Stimulated activated CD8-positive, alpha-beta memory T cell treated with anti-CD3 and anti-CD28 coated beads, Interleukin-15, amount 100 ng/mL, for 48 hours (primary cell): Measurements from ENCODE around the gene ADCY1.
A peak's percentile ranks its signal among the peaks of the same experiment; 100 is the strongest.
"Not testable (repeated sequence)": the region's sequence is repeated elsewhere in the genome, so short reads cannot be mapped to it uniquely, and the experiment has no call there.

Experiments used
- DNase-seq, 2 donors: peaks; one replicate each; pipeline ENCODE4 v3.0.0-alpha.2; 2020; ENCODE audit warnings: low read depth in 2 of 2

ADCY1 gene

GRCh38 chr7:45759464-45759863 lies 185.3 kb downstream of the ADCY1 start:
- not testable (repeated sequence) for DNase-seq

GRCh38 chr7:45761545-45762205 lies 187.5 kb downstream of the ADCY1 start:
- not testable (repeated sequence) for DNase-seq

- not testable (repeated sequence) for DNase-seq
These were observed 188.2 kb downstream of the ADCY1 start for GRCh38 chr7:45762225-45762994.

- DNase-seq, result peak; percentile 97
These were observed 194.6 kb downstream of the ADCY1 start for GRCh38 chr7:45768516-45769394.

GRCh38 chr7:45769626-45770025 lies 195.5 kb downstream of the ADCY1 start:
- not testable (repeated sequence) for DNase-seq
